HepG2 (cell line): Measurements from ENCODE around the gene SPAG9. TPM values are rescaled to one million over a fixed set of nuclear protein-coding genes. Genes with fewer than 3 reads are reported as not detected.

Experiments used
- ARID4A ChIP-seq: sonication (generic); formaldehyde crosslinking; IDR thresholded peaks from 2 replicates; pipeline ENCODE4 v1.5.0; 2020; ENCODE audit warnings: mild to moderate bottlenecking, missing genetic modification reagents, borderline replicate concordance
- ARID5B ChIP-seq: IDR thresholded peaks from 2 replicates; pipeline ENCODE4 v1.4.0; 2020; ENCODE audit warnings: mild to moderate bottlenecking, missing genetic modification reagents
- BATF2 ChIP-seq: sonication (generic); formaldehyde crosslinking; IDR thresholded peaks from 2 replicates; pipeline ENCODE4 v1.8.0; 2022; ENCODE audit warnings: mild to moderate bottlenecking, missing genetic modification reagents, moderate library complexity
- DBP ChIP-seq: sonication (generic); formaldehyde crosslinking; IDR thresholded peaks from 2 replicates; pipeline ENCODE4 v1.4.0; 2020; ENCODE audit warnings: missing genetic modification reagents; ENCODE audit errors: not compliant biosample characterization
- FOXP1 ChIP-seq, 2 experiments: fragments of 450-650 bp in 1 of 2; IDR thresholded peaks; 2 replicates each; pipeline ENCODE4 v1.6.1; 2017 to 2018; ENCODE audit warnings: antibody characterized with exemption in 1 of 2
- HDAC2 ChIP-seq: sonication (generic); formaldehyde crosslinking; IDR thresholded peaks from 2 replicates; pipeline ENCODE4 v1.4.0; 2020; ENCODE audit warnings: missing genetic modification reagents
- HNF4A ChIP-seq: sonication (generic); formaldehyde crosslinking; IDR thresholded peaks from 2 replicates; pipeline ENCODE4 v1.4.0; 2020; ENCODE audit warnings: missing genetic modification reagents
- LCORL ChIP-seq, 2 experiments: fragments of 450-650 bp in 1 of 2; sonication (generic) in 1 of 2; formaldehyde crosslinking in 1 of 2; IDR thresholded peaks; 2 replicates each; pipeline versions ENCODE4 v1.5.0 to v1.6.1; 2017 to 2020; ENCODE audit warnings: antibody characterized with exemption in 1 of 2, missing genetic modification reagents in 1 of 2
- NBN ChIP-seq: fragments of 450-650 bp; conservative IDR thresholded peaks from 2 replicates; pipeline ENCODE4 v1.6.1; 2017
- RFX3 ChIP-seq: IDR thresholded peaks from 2 replicates; pipeline ENCODE4 v1.6.1; 2016; ENCODE audit warnings: missing biosample characterization, missing genetic modification reagents
- SCMH1 ChIP-seq: sonication (generic); formaldehyde crosslinking; IDR thresholded peaks from 2 replicates; pipeline ENCODE4 v1.9.0; 2021; ENCODE audit warnings: missing genetic modification reagents, mild to moderate bottlenecking, borderline replicate concordance
- SNAI1 ChIP-seq: sonication (generic); formaldehyde crosslinking; IDR thresholded peaks from 2 replicates; pipeline ENCODE4 v1.5.0; 2020; ENCODE audit warnings: mild to moderate bottlenecking, missing genetic modification reagents, borderline replicate concordance
- SOX13 ChIP-seq, 3 experiments: fragments of 450-650 bp in 1 of 3; sonication (generic) in 1 of 3; formaldehyde crosslinking in 1 of 3; IDR thresholded peaks in 2 of 3; conservative IDR thresholded peaks in 1 of 3; 2 replicates each; pipeline versions ENCODE4 v1.5.0 to v1.6.1; 2016 to 2020; ENCODE audit warnings: antibody characterized with exemption in 1 of 3, mild to moderate bottlenecking in 1 of 3, missing compliant biosample characterization in 1 of 3, missing genetic modification reagents in 1 of 3, moderate library complexity in 1 of 3
- ZNF674 ChIP-seq: sonication (generic); formaldehyde crosslinking; IDR thresholded peaks from 2 replicates; pipeline ENCODE4 v1.5.0; 2020; ENCODE audit warnings: low read depth, mild to moderate bottlenecking, missing genetic modification reagents
- ZNF768 ChIP-seq: sonication (generic); formaldehyde crosslinking; IDR thresholded peaks from 2 replicates; pipeline ENCODE4 v1.4.0; 2020; ENCODE audit warnings: missing genetic modification reagents
- polyA plus RNA-seq, 8 experiments: library from polyadenylated mRNA; depleted of rRNA in 3 of 8; stranded (reverse) in 7 of 8; unstranded in 1 of 8; fragments of >200 nt; fragmentation: Illumina TruSeq in 4 of 8; extraction: Trizol in 4 of 8; gene quantifications; 2 replicates each; pipeline versions ENCODE4 v1.2.1 to v1.2.3, GENCODE V29; 2011 to 2016; ENCODE audit warnings: low read depth in 4 of 8, missing spikeins in 1 of 8, mixed read lengths in 1 of 8; ENCODE audit not compliant: insufficient read depth in 1 of 8
- total RNA-seq, 5 experiments: library from RNA; depleted of rRNA; stranded (reverse); fragments of >200 nt; fragmentation: Illumina TruSeq; extraction: Trizol; gene quantifications; 2 replicates each; pipeline ENCODE4 v1.2.3, GENCODE V29; 2016; ENCODE audit warnings: low read depth in 1 of 5

Gene SPAG9
- total and polyA plus RNA-seq, 2 of the 13 experiments (the other 11 are each of a cell fraction or from before 2014, with no cell fraction given) = 43.2 to 78.6 TPM

GRCh38 chr17:51119415-51120356 lies 982 bp downstream of the SPAG9 start (continued):
- TF ChIP-seq ARID4A (peak; percentile 67; the same call in 1 of the 2 replicates), ARID5B (CRISPR knock-in tag) (peak; percentile 32), FOXP1 (IDR thresholded peaks at IDR 0.05) (no peak), FOXP1 (CRISPR knock-in tag; IDR thresholded peaks at IDR 0.05) (no peak), RFX3 (CRISPR knock-in tag) (no peak), DBP (CRISPR knock-in tag) (no peak), ZNF768 (CRISPR knock-in tag) (0 out of 2 replicates have a peak, but pooled peaks have one; percentile 2), SCMH1 (CRISPR knock-in tag) (no peak), SNAI1 (peak; percentile 74; the same call in 1 of the 2 replicates), BATF2 (CRISPR knock-in tag) (no peak), LCORL (IDR thresholded peaks at IDR 0.05) (no peak), LCORL (CRISPR knock-in tag; IDR thresholded peaks at IDR 0.05) (0 out of 2 replicates have a peak, but pooled peaks have one; percentile 52), ZNF674 (CRISPR knock-in tag) (no peak), SOX13 (IDR thresholded peaks at IDR 0.05) (no peak), SOX13 (CRISPR knock-in tag; conservative IDR thresholded peaks at IDR 0.05 in 1 of 2, IDR thresholded peaks at IDR 0.05 in 1 of 2) (no peak), NBN (no peak), HNF4A (CRISPR knock-in tag) (0 out of 2 replicates have a peak, but pooled peaks have one; percentile 13), HDAC2 (CRISPR knock-in tag) (0 out of 2 replicates have a peak, but pooled peaks have one; percentile 5)
